Neural progenitor cell (in vitro differentiated cells): ENCODE results near the gene BCORL1.

Experiments
- EZH2 ChIP-seq: fragments of 200-600 bp; sonication (generic); IDR thresholded peaks from 2 replicates; pipeline ENCODE4 v1.6.1; 2017; ENCODE audit warnings: antibody characterized with exemption, mild to moderate bottlenecking, moderate library complexity
- EZH2phosphoT487 ChIP-seq: fragments of 200-600 bp; sonication (generic); IDR thresholded peaks from 2 replicates; pipeline ENCODE4 v1.6.1; 2017; ENCODE audit warnings: antibody characterized with exemption

- TF ChIP-seq EZH2phosphoT487 (no peak), EZH2 (no peak)
Measured at GRCh38 chrX:129996120-129996519, 13.7 kb downstream of the BCORL1 start.
